ENCODE measurements around the gene COMMD10. TPM values are rescaled to one million over a fixed set of nuclear protein-coding genes. Genes with fewer than 3 reads are reported as not detected.

COMMD10 gene
- total RNA-seq, 4 donors from 2014 or later = 26.8 to 44.3 (median 33.9) TPM

DNA sequence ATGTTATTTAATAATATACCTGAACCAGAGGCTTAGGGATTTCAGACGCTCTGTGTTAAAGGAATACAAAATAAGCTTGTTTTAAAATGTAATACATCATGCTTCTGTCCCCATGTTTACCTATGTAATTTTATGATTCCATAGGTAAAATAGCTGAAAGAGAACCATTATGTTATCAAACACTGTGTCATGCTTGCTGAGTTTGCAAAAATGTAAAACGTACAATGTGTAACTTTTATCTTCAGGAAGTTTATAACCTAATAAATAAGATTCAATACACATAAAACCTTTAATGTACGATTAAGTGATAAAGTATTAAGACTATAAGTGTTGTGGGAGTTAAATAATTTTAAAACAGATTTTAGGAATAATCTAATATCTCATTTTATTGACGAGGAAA, 94.1 kb downstream of the COMMD10 start:
- TF ChIP-seq, protein P1, sequence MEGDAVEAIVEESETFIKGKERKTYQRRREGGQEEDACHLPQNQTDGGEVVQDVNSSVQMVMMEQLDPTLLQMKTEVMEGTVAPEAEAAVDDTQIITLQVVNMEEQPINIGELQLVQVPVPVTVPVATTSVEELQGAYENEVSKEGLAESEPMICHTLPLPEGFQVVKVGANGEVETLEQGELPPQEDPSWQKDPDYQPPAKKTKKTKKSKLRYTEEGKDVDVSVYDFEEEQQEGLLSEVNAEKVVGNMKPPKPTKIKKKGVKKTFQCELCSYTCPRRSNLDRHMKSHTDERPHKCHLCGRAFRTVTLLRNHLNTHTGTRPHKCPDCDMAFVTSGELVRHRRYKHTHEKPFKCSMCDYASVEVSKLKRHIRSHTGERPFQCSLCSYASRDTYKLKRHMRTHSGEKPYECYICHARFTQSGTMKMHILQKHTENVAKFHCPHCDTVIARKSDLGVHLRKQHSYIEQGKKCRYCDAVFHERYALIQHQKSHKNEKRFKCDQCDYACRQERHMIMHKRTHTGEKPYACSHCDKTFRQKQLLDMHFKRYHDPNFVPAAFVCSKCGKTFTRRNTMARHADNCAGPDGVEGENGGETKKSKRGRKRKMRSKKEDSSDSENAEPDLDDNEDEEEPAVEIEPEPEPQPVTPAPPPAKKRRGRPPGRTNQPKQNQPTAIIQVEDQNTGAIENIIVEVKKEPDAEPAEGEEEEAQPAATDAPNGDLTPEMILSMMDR (IDR thresholded peaks at IDR 0.05) = no peak
- no peak for DNase-seq (ENCODE audit: low spot score)
- no peak for ATAC-seq (ENCODE audit: low FRiP score)

DNA sequence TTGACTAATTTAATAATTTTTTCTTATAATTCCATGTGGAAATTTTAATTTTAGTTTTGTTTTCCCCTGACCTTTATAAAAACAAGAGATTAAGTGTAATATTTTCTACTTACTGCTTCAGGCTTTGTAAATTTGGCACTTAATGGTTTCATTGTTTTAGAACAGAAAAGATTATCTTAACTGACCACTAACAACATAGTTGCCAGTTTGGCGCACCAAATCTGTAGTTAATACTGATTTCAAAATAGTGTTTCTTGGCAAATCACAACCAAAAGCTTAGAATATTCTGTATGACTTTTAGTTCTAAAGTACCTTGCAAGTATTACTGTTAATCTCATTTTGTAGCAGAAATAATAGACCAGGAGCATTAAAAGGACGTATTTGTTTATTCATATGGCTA, 124.3 kb downstream of the COMMD10 start:
- DNase-seq (ENCODE audit: low spot score) = no peak
- TF ChIP-seq, protein P1 (IDR thresholded peaks at IDR 0.05) = no peak
- no peak for ATAC-seq (ENCODE audit: low FRiP score)

- DNase-seq (ENCODE audit: low spot score) = no peak
- TF ChIP-seq, protein P1 (IDR thresholded peaks at IDR 0.05) = no peak
- no peak for ATAC-seq (ENCODE audit: low FRiP score)
These were observed 127.4 kb downstream of the COMMD10 start for GRCh38 chr5:116212225-116212624.

DNA sequence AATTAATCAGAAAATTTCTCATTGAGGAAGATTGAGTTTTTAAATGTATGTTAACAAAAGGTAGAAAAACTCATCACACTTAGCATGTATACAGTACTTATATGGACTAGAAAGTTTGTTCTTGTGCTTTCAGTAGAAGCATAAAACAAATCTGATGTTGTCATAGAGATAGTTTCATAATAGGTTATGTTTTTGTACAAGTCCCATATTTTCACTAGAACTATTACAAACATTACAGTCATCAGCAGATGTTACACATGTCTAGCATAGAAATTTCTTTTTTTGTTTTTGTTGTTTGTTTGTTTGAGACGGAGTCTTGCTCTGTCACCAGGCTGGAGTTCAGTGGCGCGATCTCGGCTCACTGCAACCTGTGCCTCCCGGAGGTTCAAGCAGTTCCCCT, 131.4 kb downstream of the COMMD10 start:
- DNase-seq (ENCODE audit: low spot score) (no peak), ATAC-seq (ENCODE audit: low FRiP score) (no peak)
- TF ChIP-seq, protein P1 (IDR thresholded peaks at IDR 0.05) = no peak

GRCh38 chr5:116225281-116225922, 140.6 kb downstream of the COMMD10 start:
- no peak for DNase-seq (ENCODE audit: low spot score)
- no peak for ATAC-seq (ENCODE audit: low FRiP score)
- TF ChIP-seq, protein P1 (IDR thresholded peaks at IDR 0.05) = no peak

DNA sequence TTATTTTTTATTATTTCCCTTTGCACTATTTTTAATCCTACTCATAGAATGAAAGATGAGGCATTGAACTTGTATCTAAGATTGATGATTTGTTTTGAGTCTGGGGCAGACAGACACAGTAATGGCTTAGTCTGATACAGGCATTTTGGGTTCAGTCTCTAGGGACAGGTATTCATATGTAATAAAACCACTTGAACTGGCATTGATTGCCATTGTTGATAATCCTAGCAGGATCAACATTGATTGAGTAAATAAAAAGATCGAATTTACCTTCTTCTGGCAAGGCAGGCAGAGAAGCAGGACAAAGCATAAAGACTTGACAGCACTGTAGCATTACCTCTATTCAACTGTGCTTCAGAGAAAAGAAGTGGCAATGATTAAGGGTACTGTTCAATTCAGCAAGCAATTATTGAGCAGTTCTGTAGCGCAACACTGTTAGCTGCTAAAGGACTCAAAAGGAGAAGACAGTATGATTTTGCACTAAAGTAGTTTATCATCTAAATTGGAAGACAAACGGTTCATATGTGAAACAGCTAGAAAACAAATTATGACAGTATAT, 144.4 kb downstream of the COMMD10 start:
- DNase-seq (ENCODE audit: low spot score) = no peak
- TF ChIP-seq, protein P1 (IDR thresholded peaks at IDR 0.05) = no peak
- ATAC-seq (ENCODE audit: low FRiP score) = no peak

DNA sequence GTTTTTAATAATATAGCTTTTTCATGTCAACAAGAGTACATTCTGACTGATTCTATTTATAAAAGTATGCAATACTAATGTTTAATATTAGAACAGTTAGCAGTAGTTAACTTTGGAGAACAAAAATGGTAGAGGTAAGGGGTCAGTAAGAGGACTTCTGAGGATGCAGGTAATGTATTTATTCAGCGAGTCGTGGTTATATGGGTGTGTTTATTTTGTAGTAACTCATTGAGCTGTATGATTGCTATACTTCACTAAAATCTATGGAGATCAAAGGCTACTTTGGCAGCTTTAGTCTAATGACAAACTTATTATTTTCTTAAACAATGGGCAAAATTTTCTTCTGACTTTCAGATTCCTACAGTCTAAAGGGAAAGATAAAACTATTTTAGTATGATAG, 146.5 kb downstream of the COMMD10 start:
- TF ChIP-seq, protein P1 (IDR thresholded peaks at IDR 0.05) = no peak
- ATAC-seq (ENCODE audit: low FRiP score) = no peak
- DNase-seq (ENCODE audit: low spot score) = no peak
